GM19351 (cell line): ENCODE measurements around the gene SAMD11.

Experiments used
- ATAC-seq: cut with Tn5 transposase; IDR thresholded peaks from one replicate; pipeline ENCODE4 v1.9.1; 2021; ENCODE audit warnings: mild to moderate bottlenecking, moderate library complexity; ENCODE audit not compliant: unreplicated experiment

The SAMD11 gene

DNA sequence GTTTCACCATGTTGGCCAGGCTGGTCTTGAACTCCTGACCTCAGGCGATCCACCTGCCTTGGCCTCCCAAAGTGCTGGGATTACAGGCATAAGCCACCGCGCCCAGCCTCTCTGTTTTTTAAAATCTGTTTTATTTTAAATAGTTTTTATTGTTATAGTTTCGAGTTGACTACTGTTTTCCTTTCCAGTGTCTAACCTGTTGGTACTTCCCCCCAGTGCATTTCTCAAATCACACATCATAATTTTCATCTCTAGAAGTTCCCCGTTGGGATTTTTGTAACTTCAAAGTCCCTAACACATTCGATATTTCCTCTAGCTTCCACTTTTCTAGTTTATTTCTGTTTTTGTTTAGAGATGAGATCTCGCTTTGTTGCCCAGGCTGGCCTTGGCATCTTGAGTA lies 68.6 kb downstream of the SAMD11 start:
- no peak for ATAC-seq

DNA sequence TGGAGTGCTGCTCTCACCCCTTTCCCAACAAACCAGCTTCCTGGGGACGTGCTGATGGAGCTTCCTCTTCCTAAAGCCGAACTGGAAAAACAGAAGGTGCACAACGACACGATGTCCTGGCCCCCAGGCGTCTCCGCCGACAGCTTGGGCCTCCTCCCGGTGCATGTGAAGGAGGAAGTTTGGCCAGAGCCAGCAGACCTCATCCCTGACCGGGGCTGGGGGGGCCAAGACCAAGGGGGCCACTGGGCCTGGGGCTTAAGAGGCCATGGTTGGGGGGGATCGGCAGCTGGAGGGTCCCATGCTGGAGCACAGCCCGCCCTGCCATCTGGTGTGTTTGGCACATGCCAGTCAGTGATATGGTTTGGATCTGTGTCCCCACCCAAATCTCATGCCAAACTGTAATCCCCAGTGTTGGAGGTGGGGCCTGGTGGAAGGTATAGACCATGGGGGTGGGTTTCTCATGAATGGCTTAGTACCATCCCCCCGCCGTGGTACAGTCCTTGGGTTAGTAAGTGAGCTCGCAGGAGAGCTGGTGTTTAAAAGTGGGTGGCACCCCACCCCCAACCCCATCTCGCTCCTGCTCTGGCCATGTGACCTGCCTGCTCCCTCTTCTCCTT lies 69.8 kb downstream of the SAMD11 start:
- no peak for ATAC-seq
